ENCODE data around the gene PDPK1.

PDPK1 gene

GRCh38 chr16:2507052-2507659 lies 30.7 kb upstream of the PDPK1 start:
- DNase-seq (ENCODE audit: low spot score), result no peak

DNA sequence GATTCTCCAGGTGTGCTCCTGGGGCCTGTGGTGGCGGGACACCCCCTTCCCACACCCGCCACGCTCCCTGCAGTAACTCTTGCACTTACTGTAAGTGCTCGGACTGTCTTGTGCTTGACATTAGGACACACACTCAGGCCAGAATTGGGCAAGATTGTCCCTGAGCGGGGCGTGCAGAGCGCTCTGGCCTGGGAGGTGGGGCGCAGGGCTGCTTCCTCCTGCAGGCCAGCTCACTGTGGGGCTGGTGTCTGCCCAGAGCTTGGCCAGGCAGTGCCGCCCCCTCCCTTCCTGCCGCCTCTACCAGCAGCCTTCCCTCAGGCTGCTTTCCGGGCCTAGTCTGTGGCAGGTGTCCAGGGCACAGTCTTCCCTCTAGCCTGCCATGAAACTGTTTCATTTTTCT lies 30.2 kb upstream of the PDPK1 start:
- no peak for DNase-seq (ENCODE audit: low spot score)

DNA sequence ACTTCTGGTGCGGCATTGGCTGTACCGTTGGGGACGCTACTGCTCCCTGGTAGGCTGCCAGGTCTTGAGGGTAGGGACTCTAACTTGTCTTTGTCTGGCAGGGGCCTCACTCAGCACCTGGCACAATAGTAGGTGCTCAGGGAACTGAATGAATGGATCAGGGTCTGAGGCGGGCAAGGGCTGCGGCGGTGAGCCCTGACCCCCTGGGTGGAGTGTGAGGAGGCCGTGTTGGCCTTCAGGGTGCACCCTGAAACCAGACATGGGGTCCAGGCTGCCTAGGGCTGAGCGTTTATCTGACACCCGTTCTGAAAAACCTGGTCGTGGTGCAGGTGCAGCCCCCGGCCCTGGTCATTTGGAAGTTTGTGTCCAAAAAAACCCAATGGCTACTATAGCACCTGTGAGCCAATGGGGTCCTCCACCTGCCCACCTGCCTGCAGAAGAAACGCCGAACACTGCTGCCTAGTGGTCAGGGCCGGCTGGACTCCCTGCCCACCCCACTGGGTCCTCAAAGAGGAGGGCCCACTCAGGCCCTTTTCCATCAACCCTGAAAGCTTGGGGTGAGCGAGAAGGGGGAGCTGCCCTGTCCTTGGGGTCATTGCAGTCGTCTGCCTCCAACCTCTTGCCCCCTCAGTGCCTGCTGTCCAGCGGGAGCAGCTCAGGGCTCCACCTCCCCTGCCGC lies 29.0 kb upstream of the PDPK1 start:
- no peak for DNase-seq (ENCODE audit: low spot score)

DNA sequence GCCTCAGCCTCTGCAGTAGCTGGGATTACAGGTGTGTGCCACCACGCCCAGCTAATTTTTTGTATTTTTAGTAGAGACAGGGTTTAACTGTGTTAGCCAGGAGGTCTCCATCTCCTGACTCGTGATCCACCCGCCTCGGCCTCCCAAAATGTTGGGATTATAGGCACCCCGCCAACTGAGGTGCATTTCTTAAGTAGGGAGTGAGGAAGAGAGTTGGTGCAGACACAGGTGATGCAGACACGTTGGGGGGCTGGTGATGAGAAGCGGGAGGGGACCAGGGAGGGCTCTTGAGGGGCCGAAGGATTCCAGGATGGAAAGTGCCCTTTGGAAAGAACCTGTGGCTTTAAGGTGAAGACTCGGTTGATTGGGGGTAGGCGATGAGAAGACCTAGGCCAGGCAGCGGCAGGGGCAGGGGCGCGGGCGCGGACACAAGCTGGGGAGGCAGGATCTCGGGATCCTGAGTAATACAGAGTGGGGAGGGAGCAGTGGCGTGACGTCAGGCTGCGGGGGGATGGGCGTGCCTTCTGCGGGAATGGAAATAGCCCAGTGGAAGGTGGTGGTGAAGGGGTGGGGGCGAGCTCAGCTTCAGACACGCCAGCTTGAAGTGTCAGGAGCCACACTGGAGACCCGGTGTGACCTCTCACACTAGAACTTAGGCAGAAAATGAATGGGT lies 26.6 kb upstream of the PDPK1 start:
- peak; percentile 76 for DNase-seq (ENCODE audit: low spot score)

DNA sequence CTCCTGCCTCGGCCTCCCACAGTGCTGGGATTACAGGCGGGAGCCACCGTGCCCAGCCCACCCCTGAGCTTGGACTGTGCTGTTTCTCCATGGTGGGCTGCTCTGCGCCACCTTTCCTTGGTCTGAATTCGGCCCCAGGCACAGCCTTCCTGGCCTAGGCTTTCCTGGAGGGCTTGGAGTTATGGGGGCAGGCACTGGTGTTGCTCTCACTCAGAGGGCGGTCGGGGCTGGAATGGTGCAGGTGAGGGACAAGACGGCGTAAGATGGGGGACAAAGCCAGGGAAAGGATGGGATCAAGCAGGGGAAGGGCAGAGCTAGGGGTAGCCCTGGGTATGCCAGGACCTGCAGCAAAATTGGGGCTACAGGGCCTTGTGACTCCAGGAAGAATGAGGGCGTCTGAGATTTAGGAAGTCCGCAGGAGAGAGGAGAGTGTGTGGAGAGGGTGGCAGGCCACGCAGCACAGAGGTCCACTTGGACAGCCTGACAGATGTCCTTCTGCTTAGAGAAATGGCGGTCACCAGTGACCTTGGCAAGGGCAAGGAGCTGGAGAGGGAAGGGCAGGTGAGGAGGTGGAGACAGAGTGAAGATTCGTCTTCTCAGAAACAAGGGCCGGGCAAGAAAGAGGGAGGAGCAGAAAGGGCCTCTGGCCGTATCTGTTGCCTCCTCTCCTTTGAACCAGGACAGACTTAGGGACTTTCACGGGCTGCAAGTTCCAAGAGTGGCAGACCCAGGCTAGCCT lies 25.7 kb upstream of the PDPK1 start:
- no peak for DNase-seq (ENCODE audit: low spot score)

DNA sequence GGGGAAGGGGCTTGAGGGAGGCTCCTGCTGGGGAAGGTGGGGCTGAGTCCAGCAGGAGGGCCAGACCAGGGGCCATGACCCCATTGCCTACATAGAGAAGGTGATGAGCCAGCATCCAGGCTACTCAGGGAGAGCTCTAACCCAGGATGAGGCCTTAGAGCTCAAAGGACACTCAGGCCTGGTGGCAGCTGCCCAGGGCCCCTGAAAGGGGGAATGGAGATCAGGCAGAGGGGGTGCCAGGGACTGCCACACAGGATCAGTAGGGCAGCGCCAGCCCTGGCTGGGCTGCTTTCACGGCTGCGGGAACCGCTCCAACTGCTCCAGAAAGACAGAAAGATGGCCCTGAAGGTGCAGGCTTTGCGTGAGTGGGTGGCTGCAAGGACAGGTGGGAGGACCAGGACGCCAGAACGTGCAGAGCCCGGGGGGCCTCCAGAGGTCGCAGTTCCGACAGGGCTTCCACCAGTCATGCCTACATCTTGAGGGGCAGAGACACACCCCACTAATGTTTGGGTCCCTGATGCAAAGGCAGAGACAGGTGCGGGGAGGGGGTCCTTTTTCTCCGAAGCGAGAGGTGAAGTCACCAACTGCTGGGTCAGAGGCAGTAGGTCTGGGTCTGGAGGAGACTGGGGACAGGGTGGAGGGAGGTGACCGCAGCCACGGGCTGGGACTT lies 25.0 kb upstream of the PDPK1 start:
- DNase-seq (ENCODE audit: low spot score), result no peak

DNA sequence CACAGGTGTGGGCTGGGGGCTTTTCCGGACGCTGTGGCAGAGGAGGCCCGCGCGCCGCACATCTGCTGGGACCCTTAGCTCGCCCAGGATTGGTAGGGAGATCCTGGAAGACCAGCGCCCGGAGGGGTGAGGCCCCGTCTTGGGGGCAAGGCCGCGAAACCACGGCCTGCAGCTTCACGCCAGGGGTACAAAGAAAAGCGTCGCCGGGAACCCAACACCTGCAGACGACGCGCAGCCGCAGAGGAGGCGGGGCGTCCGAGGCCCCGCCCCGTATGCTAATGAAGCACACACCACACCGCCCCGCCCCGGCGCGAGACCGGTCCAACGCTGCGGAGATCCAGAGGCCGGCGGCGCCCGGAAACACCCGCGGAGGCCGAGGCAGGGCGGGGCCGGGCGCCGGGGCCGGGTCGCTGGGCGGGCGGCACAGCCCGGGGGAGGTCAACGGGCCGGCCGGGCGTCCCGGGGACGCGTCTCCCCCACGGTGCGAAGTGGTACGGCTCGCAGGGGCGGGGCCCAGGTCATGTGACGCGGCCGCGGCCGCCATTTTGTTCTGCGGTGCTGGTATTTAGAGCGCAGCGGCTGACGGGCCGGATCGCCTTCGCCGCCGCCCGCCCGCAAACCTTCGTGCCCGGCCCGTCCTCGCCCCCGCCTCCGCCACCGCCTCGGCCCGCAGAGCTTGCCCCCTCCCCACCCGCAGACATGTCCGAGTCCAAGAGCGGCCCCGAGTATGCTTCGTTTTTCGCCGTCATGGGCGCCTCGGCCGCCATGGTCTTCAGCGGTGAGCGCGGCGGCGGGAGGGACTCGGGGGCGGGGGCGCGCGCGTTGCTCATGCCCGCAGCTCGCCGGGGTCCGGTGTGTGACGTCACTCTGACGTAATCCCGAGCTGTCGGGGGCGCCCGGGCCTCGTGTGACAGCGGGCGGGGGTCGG lies 24.2 kb upstream of the PDPK1 start, which contains the start of gene ATP6V0C:
Gene ATP6V0C, plus strand, starts transcription at position 548 of the 928 bp plus-strand sequence. Its CDS starts 152 bp downstream, at position 700.
- DNase-seq (ENCODE audit: low spot score), result peak; percentile 94

- no peak for DNase-seq (ENCODE audit: low spot score)
Observed at GRCh38 chr16:2514333-2515179, 23.3 kb upstream of the PDPK1 start.

GRCh38 chr16:2515180-2515851 lies 22.5 kb upstream of the PDPK1 start:
- no peak for DNase-seq (ENCODE audit: low spot score)

GRCh38 chr16:2516391-2517240 lies 21.2 kb upstream of the PDPK1 start:
- DNase-seq (ENCODE audit: low spot score), result no peak

- no peak for DNase-seq (ENCODE audit: low spot score)
Observed at GRCh38 chr16:2517954-2518605, 19.7 kb upstream of the PDPK1 start.

DNA sequence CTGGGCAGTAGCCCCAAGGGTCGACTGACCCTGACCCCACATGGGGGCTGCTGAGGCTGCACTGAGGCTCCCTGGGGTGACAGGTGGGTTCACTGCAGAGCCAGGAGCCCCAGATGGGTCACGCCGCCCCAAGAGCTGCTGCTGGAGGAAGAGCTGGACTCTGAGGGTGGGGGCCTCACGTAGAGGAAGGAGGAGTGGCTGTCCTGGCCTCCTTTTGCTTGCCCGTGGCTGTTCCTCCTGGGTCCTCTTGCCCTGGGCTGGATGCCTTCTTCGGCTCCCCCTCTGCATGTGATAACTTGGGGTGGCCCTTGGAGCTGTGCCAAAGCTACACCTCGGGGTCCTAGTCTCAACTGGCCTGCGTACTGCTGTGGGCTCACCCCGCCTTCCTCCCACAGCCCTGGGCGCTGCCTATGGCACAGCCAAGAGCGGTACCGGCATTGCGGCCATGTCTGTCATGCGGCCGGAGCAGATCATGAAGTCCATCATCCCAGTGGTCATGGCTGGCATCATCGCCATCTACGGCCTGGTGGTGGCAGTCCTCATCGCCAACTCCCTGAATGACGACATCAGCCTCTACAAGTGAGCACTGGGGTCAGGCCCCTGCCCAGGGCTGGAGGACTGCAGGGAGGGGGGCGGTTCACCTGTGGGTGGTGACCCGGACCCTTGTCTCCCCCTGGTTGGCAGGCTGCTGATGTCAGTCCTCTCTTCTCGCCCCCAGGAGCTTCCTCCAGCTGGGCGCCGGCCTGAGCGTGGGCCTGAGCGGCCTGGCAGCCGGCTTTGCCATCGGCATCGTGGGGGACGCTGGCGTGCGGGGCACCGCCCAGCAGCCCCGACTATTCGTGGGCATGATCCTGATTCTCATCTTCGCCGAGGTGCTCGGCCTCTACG lies 18.8 kb upstream of the PDPK1 start:
- no peak for DNase-seq (ENCODE audit: low spot score)

- DNase-seq (ENCODE audit: low spot score), result no peak
Observed at GRCh38 chr16:2519711-2520080, 18.1 kb upstream of the PDPK1 start.

DNA sequence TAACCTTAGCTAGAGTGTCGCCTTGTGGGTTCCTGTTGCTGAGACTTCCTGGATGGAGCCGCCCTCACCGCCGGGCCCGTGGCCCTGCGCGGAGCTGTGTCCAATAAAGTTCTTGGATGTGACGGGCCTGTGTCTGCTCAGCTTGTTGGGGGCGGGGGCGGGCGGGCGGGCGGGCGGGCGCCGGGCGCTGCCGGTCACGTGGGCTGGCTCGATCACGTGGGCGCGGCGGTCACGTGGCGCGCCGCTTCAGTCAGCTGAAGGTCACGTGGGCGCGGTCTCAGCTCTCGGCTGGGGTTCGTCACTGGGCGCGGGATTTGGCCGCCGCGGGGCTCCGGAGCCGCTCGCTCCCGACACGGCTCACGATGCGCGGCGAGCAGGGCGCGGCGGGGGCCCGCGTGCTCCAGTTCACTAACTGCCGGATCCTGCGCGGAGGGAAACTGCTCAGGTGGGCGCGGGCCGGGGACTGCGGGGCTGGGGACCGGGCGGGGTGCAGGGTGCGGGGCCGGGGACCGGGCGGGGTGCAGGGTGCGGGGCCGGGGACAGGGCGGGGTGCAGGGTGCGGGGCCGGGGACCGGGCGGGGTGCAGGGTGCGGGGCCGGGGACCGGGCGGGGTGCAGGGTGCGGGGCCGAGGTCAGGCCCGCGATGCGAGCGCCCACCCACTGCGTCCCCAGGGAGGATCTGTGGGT lies 17.6 kb upstream of the PDPK1 start, which contains the start of gene AMDHD2:
Gene AMDHD2, plus strand, starts transcription at position 275 of the 687 bp plus-strand sequence. Its CDS starts 88 bp downstream, at position 363.
- DNase-seq (ENCODE audit: low spot score), result peak; percentile 97

DNA sequence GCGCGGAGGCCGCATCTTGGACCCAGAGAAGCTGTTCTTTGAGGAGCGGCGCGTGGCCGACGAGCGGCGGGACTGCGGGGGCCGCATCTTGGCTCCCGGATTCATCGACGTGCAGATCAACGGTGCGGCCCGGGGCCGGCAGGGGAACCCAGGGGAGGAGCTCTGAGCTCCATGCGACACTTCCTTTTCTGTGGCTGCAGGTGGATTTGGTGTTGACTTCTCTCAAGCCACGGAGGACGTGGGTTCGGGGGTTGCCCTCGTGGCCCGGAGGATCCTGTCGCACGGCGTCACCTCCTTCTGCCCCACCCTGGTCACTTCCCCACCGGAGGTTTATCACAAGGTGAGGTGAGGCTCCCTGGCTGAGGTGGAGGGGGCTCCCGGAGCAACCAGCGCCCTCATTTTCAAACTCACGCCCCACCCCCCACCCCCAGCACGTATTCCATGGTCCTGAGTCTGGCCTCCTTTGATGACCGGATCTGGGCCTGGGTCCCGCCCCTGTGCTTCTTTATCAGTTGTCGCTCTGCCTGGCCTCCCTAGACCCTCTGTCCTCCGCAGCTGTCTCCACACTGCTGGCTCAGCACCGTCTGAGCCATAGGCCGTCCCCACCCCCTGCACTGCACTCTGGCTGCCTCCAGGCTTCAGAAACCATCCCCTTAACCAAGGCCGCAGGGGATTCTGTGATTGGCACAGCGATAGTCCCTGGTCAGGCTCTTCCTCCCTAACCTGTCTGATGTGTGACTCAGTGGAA lies 16.9 kb upstream of the PDPK1 start:
- DNase-seq (ENCODE audit: low spot score), result no peak
